ENCODE data around the gene GHDC. TPM values are rescaled to one million over a fixed set of nuclear protein-coding genes. Genes with fewer than 3 reads are reported as not detected.
"Not testable (repeated sequence)": the region's sequence is repeated elsewhere in the genome, so short reads cannot be mapped to it uniquely, and the experiment has no call there.

GHDC gene, protein sequence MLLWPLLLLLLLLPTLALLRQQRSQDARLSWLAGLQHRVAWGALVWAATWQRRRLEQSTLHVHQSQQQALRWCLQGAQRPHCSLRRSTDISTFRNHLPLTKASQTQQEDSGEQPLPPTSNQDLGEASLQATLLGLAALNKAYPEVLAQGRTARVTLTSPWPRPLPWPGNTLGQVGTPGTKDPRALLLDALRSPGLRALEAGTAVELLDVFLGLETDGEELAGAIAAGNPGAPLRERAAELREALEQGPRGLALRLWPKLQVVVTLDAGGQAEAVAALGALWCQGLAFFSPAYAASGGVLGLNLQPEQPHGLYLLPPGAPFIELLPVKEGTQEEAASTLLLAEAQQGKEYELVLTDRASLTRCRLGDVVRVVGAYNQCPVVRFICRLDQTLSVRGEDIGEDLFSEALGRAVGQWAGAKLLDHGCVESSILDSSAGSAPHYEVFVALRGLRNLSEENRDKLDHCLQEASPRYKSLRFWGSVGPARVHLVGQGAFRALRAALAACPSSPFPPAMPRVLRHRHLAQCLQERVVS
- 10.4 and 13.4 TPM in 2 replicates for total RNA-seq (2014; rRNA removed; shearing (Covaris generic))

GRCh38 chr17:42193969-42194899 lies at the start of gene GHDC:
GHDC (minus strand) TSS chr17:42194494; CDS start chr17:42193581, 913 bp downstream.
- DNase-seq (ENCODE audit: low read depth), result peak; percentile 77

- no peak for DNase-seq (ENCODE audit: low read depth)
Observed at GRCh38 chr17:42243493-42243982, 49.2 kb upstream of the GHDC start.

DNA sequence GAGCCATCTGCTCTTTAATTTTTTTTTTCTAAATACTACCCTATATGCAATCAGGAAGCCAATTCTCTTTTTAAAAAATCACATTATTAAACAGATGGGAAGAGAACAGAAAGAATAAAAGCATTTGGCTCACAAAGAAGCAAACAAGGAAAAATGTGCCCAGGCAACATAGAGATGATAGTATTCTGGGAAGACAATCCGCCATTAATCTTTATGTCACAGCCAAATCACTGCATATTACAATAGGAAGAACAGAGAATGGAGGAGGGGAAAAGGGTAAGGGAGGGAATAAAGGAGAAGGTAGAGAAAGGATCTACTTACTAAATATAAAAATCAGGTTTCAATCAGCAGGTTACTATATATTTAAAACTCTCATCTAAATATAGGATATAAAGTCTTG lies 47.6 kb upstream of the GHDC start:
- no peak for DNase-seq (ENCODE audit: low read depth)

DNA sequence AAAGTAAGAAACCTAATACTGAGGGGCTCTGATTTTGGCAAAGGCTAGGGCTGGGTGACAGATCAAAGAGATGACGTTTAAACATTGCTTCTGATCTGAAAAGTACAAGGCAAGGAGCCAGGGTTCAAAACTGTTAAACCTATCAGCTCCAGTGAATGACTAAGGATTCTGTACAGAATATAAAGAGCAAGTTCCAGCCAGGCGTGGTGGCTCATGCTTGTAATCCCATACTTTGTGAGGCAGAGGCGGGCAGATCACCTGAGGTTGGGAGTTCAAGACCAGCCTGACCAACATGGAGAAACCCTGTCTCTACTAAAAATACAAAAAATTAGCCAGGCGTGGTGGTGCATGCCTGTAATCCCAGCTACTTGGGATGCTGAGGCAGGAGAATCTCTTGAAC lies 46.6 kb upstream of the GHDC start:
- DNase-seq (ENCODE audit: low read depth), result not testable (repeated sequence)

DNA sequence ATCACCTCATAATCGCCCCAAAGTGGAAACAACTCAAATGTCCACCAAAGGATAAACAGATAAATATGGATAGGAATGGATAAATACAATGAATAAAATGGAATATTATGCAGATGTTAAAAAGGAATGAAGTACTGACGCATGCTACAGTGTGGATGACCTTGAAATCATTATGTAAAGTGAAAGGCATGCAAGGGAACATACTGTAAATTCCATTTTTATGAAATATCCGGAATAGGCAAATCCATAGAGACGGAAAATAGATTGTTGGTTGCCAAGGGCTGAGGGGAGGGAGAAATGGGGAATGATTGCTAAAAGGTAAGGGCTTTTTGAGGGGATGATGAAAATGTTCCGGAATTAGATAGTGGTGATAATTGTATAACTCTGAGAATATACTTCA lies 45.9 kb upstream of the GHDC start:
- DNase-seq (ENCODE audit: low read depth), result no peak

- not testable (repeated sequence) for DNase-seq (ENCODE audit: low read depth)
Observed at GRCh38 chr17:42239576-42239975, 45.3 kb upstream of the GHDC start.

- DNase-seq (ENCODE audit: low read depth), result no peak
Observed at GRCh38 chr17:42236760-42237159, 42.5 kb upstream of the GHDC start.

- no peak for DNase-seq (ENCODE audit: low read depth)
Observed at GRCh38 chr17:42233994-42234393, 39.7 kb upstream of the GHDC start.

DNA sequence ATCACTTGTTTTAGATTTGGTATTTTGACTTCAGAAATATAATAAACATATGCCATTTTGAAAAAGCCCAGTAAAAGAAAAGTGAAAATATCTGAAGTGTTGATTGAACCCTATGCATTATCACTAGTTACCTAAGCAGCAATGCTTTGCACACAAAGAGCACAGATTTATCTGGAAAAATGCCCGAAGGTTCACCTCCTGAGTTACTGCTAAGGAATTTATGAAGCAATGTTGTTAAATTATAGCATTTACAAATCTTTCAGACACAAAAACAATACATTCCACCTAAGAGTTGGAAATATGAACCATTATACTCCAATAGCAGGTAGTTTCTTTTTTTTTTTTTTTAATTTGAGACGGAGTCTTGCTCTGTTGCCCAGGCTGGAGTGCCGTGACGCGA lies 38.9 kb upstream of the GHDC start:
- peak; percentile 68 for DNase-seq (ENCODE audit: low read depth)

- no peak for DNase-seq (ENCODE audit: low read depth)
Observed at GRCh38 chr17:42230225-42230624, 35.9 kb upstream of the GHDC start.

DNA sequence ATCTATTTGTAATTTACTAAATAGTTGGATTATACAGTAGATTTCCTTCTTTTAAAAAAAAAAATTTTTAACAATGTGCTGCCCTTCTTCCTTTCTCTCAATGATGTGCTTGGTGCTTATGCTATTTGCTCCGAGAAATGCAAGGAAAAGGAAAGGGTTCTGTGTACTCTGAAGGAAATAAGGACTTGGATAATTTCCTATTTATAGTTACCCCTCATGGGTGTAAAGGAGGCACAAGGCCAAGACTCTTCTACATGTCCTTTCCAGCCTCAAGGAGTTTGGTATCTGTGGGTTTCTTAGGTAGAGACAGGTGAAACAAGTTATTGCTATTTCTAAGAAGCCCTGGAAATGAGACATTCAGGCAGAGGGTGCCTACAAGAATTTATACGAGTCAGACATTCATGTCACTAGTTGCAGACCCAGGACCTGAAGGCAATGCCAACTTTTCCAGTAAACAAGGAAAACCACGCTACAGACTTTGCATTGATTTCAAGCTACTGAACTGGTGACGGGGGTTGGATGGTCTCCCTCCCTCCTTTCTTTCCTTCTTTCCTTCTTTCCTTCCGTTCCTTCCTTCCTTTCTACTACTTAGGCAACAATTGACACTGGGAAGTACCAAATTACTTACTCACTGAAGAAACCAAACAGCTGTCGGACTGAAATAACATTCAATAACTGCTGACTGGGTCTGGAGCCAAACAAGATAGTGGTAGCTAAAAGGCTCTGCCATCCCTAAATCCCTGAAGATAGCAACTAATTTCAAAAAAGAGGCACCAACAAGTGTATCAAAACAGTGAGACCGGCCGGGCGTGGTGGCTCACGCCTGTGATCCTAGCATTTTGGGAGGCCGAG lies 33.8 kb upstream of the GHDC start:
- peak; percentile 31 for DNase-seq (ENCODE audit: low read depth)

DNA sequence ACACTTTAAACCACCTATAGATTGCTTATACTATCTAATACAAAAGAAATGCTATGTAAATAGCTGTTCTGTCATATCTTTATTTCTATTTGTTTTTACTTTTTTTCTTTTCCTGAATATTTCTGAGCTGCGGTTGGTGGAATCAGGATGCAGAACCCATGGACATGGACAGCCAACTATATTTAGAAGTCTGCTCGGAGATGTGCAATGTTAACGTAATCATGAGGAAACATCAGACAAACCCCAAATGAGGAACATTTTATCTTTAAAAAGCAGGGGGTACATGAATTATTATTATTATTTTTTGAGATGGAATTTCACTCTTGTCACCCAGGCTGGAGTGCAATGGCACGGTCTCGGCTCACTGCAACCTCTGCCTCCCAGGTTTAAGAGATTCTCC lies 31.4 kb upstream of the GHDC start:
- DNase-seq (ENCODE audit: low read depth), result no peak

GRCh38 chr17:42224651-42225050 lies 30.4 kb upstream of the GHDC start:
- DNase-seq (ENCODE audit: low read depth), result no peak

GRCh38 chr17:42221886-42222745 lies 27.8 kb upstream of the GHDC start:
- peak; percentile 59 for DNase-seq (ENCODE audit: low read depth)

GRCh38 chr17:42219280-42219679 lies 25.0 kb upstream of the GHDC start:
- not testable (repeated sequence) for DNase-seq (ENCODE audit: low read depth)

GRCh38 chr17:42214156-42214555 lies 19.9 kb upstream of the GHDC start:
- DNase-seq (ENCODE audit: low read depth), result no peak

DNA sequence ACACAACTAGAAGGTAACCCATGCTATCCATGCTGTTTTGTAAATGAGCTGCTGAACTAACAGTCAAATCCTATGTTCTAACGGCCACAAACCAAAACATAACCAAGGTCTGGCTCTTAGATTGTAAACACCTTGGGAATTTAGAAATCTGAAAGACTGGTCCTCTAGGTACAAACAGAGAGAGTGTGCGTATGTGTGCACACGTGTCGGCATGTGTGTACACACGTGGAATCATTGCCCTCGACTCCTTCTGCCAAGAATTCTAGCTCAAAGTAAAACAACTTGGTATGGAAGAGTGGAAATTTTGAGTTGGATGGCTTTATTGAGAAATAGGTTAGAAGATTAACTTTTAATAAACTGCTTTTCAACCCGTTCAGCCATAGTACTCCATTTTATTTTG lies 18.1 kb upstream of the GHDC start:
- DNase-seq (ENCODE audit: low read depth), result no peak

- not testable (repeated sequence) for DNase-seq (ENCODE audit: low read depth)
Observed at GRCh38 chr17:42211921-42212341, 17.6 kb upstream of the GHDC start.

- no peak for DNase-seq (ENCODE audit: low read depth)
Observed at GRCh38 chr17:42210046-42210445, 15.8 kb upstream of the GHDC start.

- not testable (repeated sequence) for DNase-seq (ENCODE audit: low read depth)
Observed at GRCh38 chr17:42206153-42206612, 11.9 kb upstream of the GHDC start.
